Fibroblast of mammary gland (primary cell): Measurements from ENCODE around the gene ADAM33.

ENCODE experiments used
- DNase-seq: peaks from one replicate; pipeline ENCODE4 v3.0.0-alpha.2; 2010; ENCODE audit warnings: low read depth
- H3K4me3 ChIP-seq: 2 replicates; pipeline ENCODE4 v1.5.1; 2011; ENCODE audit warnings: low read depth, mild to moderate bottlenecking, low read length, moderate library complexity; ENCODE audit not compliant: control insufficient read depth
- TF ChIP-seq, protein P1 (sequence below): conservative IDR thresholded peaks from 2 replicates; pipeline ENCODE4 v1.5.1; 2011; ENCODE audit warnings: low read depth, low read length, inconsistent platforms; ENCODE audit not compliant: control insufficient read depth, insufficient read depth

The ADAM33 gene

DNA sequence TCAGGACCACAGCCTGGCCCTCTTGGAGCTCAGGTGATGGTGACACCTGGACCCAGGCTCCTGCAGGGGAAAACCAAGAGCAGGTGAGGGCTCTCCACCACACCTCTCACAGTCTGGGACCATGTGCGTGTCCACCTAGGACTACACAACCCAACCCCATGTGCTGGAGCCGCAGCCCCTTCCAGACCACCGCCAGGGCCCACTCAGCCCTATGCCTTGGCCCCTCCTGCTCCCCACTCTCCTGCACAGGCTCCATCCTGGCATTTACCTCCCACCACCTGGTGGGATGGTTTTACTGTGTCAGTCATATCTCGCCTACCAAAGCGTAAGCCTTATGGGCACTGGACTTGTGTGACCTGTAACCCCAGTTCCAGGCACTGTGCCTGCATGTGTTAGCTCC is 13.1 kb upstream of the ADAM33 start:
- no peak for DNase-seq
- TF ChIP-seq, protein P1, sequence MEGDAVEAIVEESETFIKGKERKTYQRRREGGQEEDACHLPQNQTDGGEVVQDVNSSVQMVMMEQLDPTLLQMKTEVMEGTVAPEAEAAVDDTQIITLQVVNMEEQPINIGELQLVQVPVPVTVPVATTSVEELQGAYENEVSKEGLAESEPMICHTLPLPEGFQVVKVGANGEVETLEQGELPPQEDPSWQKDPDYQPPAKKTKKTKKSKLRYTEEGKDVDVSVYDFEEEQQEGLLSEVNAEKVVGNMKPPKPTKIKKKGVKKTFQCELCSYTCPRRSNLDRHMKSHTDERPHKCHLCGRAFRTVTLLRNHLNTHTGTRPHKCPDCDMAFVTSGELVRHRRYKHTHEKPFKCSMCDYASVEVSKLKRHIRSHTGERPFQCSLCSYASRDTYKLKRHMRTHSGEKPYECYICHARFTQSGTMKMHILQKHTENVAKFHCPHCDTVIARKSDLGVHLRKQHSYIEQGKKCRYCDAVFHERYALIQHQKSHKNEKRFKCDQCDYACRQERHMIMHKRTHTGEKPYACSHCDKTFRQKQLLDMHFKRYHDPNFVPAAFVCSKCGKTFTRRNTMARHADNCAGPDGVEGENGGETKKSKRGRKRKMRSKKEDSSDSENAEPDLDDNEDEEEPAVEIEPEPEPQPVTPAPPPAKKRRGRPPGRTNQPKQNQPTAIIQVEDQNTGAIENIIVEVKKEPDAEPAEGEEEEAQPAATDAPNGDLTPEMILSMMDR: no peak
- H3K4me3 ChIP-seq: no peak overlapping the region

DNA sequence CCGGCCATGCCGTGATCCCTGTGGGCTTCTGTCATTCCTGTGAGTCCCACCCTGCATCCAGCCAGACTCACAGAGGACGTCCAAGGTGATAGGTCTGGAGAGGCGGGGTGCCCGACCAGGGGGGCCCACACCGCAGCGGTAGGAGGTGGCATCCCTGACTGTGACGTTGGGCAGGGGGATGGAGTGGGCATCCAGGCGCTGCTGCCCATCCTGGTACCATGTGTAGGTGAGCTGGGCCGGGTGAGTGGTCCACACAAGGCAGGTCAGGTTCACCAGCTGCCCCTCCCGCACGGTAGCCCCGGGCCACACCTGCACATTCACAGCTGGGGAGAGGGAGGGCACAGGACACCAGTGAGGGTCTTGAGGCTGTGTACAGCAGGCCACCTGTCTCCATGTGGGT is 11.6 kb upstream of the ADAM33 start:
- no peak overlapping the region for H3K4me3 ChIP-seq
- TF ChIP-seq, protein P1: no peak
- DNase-seq: no peak

DNA sequence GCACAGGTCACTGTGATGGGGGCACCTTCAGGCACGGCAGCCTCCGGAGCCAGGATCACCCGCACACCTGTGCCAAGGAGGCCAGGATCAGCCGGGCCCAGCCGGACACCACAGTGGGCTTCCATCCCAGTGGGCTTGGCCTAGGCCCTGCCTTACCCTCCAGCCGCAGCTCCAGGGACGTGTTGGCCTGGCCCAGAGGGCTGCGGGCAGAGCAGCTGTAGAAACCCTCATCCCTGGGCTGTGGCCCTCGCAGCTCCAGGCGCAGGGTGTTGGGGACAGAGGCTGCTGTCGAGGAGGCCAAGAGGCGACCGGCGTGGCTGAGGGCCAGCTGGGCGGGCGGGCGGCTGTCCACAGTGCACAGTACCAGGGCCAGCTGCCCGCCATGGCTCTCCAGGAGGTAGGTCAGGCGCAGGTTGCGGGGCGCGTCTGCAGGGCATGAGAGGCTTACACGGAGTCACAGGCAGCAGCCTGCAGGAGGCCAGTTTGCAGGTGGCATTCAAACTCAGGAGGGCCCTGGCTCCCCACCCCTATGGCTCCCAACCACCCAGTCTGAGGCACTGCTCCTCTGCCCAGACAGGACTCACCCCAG is 11.0 kb upstream of the ADAM33 start:
- DNase-seq: no peak
- TF ChIP-seq, protein P1: no peak
- H3K4me3 ChIP-seq: no peak overlapping the region

- no peak for DNase-seq
- TF ChIP-seq, protein P1: no peak
- no peak overlapping the region for H3K4me3 ChIP-seq
Observed at GRCh38 chr20:3691897-3692296, 10.1 kb upstream of the ADAM33 start.

GRCh38 chr20:3691306-3691705 is 9.5 kb upstream of the ADAM33 start:
- no peak overlapping the region for H3K4me3 ChIP-seq
- no peak for DNase-seq
- TF ChIP-seq, protein P1: no peak

- DNase-seq: no peak
- TF ChIP-seq, protein P1: no peak
Observed at GRCh38 chr20:3690413-3690812, 8.6 kb upstream of the ADAM33 start.

DNA sequence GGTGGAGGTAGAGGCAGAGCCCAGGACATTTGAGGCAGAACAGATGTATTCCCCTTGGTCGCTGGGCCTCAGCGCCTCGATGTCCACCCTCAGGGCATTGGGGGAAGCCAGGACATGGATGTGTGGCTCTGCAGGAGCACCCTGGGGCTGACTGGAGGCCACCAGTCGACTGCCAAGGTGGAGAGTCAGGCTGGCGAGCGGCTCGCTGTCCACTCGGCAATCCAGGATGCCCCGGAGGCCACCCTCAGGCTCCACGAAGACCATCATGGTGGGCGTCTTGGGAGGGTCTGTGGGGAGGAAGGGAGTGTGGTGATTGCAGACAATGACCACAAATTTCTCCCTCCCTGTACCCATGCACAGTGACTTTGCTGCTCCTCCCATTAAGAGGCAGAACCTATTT is 8.2 kb upstream of the ADAM33 start:
- DNase-seq: no peak
- TF ChIP-seq, protein P1: no peak
- no peak overlapping the region for H3K4me3 ChIP-seq

More at GRCh38 chr20:3690413-3690812, 8.6 kb upstream of the ADAM33 start:
- no peak overlapping the region for H3K4me3 ChIP-seq
